Subcutaneous abdominal adipose tissue (tissue), 5 donors: ENCODE data around the gene PDIA5.

Source experiments
- H3K27ac ChIP-seq: one replicate; pipeline ENCODE4 v1.7.0; 2013; ENCODE audit warnings: low read depth, mild to moderate bottlenecking, inconsistent platforms, low read length, moderate library complexity
- H3K27me3 ChIP-seq, 5 donors: one replicate each; pipeline ENCODE4 v1.7.0; 2013; ENCODE audit warnings: low read length in 5 of 5, inconsistent platforms in 1 of 5; ENCODE audit not compliant: control insufficient read depth in 5 of 5, insufficient read depth in 4 of 5
- H3K36me3 ChIP-seq, 5 donors: one replicate each; pipeline ENCODE4 v1.7.0; 2013; ENCODE audit warnings: low read length in 5 of 5; ENCODE audit not compliant: control insufficient read depth in 5 of 5, insufficient read depth in 5 of 5
- H3K4me1 ChIP-seq, 5 donors: one replicate each; pipeline ENCODE4 v1.7.0; 2013; ENCODE audit warnings: low read length in 5 of 5, mild to moderate bottlenecking in 3 of 5, moderate library complexity in 1 of 5; ENCODE audit not compliant: control insufficient read depth in 5 of 5, insufficient read depth in 5 of 5
- H3K4me3 ChIP-seq, 5 donors: one replicate each; pipeline ENCODE4 v1.7.0; 2013; ENCODE audit warnings: low read length in 5 of 5, low read depth in 1 of 5
- H3K9ac ChIP-seq, 5 donors: one replicate each; pipeline ENCODE4 v1.7.0; 2013; ENCODE audit warnings: low read length in 5 of 5, mild to moderate bottlenecking in 4 of 5, moderate library complexity in 3 of 5
- H3K9me3 ChIP-seq, 5 donors: one replicate each; pipeline ENCODE4 v1.7.0; 2013; ENCODE audit warnings: low read length in 5 of 5; ENCODE audit not compliant: control insufficient read depth in 5 of 5
- donor health status: healthy.
- donor health status: healthy.
- donor health status: healthy.
- donor health status: healthy.
- donor health status: healthy.

Gene PDIA5

DNA sequence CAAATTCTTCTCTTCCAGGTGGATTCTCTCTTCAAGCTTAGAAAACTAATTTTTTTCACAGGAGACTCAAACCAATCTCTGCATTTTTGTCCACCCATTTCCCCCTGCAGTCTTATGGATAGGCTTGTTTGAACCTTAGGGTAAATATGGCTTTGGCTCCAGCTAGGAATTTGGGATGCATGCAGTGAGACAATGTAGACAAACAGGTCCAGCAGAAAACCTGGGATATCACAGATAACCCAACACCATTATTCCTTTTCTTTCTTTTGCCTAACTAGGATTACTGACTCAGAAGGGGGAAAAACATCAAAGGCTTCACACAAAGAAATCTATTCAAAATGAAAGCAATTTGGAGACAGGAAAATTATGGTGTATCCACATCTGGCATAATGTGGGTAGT is 28.1 kb upstream of the PDIA5 start:
- Histone ChIP-seq H3K27ac (no peak overlapping the region), H3K9ac (no peak overlapping the region), H3K4me1 (peaks cover 0 to 3% (median 0%) of the 10 kb centered on the region in 5 donors), H3K9me3 (no peaks in the 10 kb centered on the region), H3K36me3 (no peaks in the 10 kb centered on the region), H3K27me3 (peaks cover 0 to 5% (median 3%) of the 10 kb centered on the region in 5 donors), H3K4me3 (no peak overlapping the region)

- Histone ChIP-seq H3K4me3 (no peak overlapping the region), H3K27ac (no peak overlapping the region), H3K9ac (no peak overlapping the region), H3K9me3 (no peaks in the 10 kb centered on the region), H3K36me3 (no peaks in the 10 kb centered on the region), H3K27me3 (peaks cover 0 to 1% (median 1%) of the 10 kb centered on the region in 5 donors), H3K4me1 (peaks cover 0 to 3% (median 0%) of the 10 kb centered on the region in 5 donors)
Observed at GRCh38 chr3:123039178-123039577, 27.6 kb upstream of the PDIA5 start.

- Histone ChIP-seq H3K9ac (no peak overlapping the region), H3K4me3 (no peak overlapping the region), H3K9me3 (no peaks in the 10 kb centered on the region), H3K36me3 (no peaks in the 10 kb centered on the region), H3K4me1 (no peaks in the 10 kb centered on the region), H3K27ac (no peak overlapping the region), H3K27me3 (no peaks in the 10 kb centered on the region)
Observed at GRCh38 chr3:123042413-123042812, 24.4 kb upstream of the PDIA5 start.

DNA sequence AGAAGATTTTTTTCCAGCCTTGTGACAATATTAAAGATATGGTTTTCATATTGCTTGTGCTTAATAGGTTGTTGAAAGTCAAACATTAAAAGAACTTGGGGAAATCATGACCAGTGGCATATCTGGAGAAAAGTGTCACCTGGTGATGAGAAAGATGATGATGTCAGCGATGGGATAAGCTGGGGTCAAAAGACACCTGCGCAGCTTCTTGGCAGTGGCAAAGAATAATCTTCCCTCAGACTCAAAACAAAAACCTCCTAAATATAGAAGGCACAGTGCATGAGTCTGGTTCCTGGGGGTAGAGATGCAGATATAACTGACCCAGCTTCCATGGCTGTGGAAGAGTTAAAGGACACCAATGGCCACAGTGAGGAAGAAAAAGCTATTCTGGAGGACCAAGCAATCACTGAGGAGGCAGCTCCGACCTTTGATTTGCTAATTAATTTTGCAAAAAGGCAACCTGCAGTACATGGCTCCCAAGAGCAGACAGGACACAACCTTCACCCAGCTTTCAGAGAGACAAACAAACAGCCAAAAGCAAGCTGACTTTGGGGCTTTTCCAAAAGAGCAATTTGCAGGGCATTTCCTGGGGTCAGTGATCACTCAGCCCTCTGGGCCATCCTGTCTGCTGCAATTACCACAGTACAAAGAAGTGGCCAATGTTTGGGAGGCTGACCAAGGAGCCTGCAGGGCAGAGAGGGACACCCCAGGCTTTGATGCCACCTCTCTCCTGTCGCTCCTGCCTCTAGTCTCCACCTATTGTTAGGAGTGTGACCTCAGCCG is 21.7 kb upstream of the PDIA5 start:
- no peaks in the 10 kb centered on the region for H3K9me3 ChIP-seq
- peaks cover 0 to 9% (median 0%) of the 10 kb centered on the region in 5 donors for H3K4me1 ChIP-seq
- H3K4me3 ChIP-seq: no peak overlapping the region
- H3K27ac ChIP-seq: no peak overlapping the region
- no peaks in the 10 kb centered on the region for H3K36me3 ChIP-seq
- no peak overlapping the region for H3K9ac ChIP-seq
- H3K27me3 ChIP-seq: no peaks in the 10 kb centered on the region

DNA sequence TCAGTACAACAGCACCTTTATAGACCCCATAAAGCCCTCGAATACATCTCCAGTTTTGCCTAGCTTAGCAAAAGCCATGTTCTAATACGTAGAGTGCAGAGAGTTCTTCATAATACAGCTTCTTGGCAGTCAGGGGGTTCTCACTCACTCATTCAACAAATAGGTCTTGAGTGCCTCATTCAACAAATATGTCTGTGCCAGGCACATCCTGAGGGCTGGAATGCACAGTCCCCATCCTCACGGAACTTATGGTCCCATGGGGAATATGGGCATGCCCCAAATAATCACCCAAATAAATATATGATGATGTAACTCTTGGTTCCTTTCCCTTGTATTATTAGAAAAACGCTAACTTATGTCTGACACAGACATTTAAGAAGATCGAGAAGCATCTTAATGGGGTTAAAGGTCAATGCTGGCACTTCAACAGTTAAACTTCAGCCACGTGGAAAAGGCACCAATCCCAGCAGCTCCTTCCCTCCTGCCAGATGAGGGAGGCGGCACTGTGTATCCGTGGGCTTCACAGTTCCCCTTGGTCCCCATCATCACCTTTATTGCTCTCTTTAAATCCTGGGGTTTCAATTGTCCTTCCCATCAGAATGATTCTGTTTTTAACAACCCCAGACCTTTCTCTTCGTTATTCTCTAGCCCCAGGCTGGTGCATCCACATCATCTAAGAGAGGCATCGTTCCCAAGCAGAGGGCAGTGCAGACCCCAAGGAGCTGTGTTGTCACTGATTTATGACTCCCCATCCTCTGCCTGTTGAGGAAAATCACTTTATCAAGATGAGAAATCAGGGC is 20.4 kb upstream of the PDIA5 start:
- H3K4me1 ChIP-seq: peaks cover 0 to 9% (median 0%) of the 10 kb centered on the region in 5 donors
- no peaks in the 10 kb centered on the region for H3K9me3 ChIP-seq
- H3K27ac ChIP-seq: no peak overlapping the region
- H3K36me3 ChIP-seq: no peaks in the 10 kb centered on the region
- no peak overlapping the region for H3K9ac ChIP-seq
- H3K4me3 ChIP-seq: no peak overlapping the region
- H3K27me3 ChIP-seq: no peaks in the 10 kb centered on the region

DNA sequence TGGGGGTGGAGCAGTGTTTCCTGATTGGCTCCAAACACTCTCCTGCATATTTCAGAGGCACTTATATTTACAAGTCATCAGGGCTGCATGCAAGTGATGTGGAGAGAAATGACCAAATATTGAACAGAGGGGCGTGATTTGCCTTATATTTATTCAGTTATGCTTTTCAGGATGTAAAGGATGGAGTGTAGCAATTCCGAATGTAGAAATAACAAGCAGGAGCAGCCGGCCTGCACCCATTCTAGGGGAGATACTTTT is 19.8 kb upstream of the PDIA5 start:
- no peak overlapping the region for H3K9ac ChIP-seq
- H3K9me3 ChIP-seq: no peaks in the 10 kb centered on the region
- H3K27me3 ChIP-seq: no peaks in the 10 kb centered on the region
- H3K4me1 ChIP-seq: peaks cover 0 to 9% (median 0%) of the 10 kb centered on the region in 5 donors
- H3K4me3 ChIP-seq: no peak overlapping the region
- no peaks in the 10 kb centered on the region for H3K36me3 ChIP-seq
- no peak overlapping the region for H3K27ac ChIP-seq

- H3K9me3 ChIP-seq: no peaks in the 10 kb centered on the region
- no peak overlapping the region for H3K9ac ChIP-seq
- no peak overlapping the region for H3K27ac ChIP-seq
- H3K4me1 ChIP-seq: peaks cover 0 to 9% (median 0%) of the 10 kb centered on the region in 5 donors
- no peak overlapping the region for H3K4me3 ChIP-seq
- no peaks in the 10 kb centered on the region for H3K27me3 ChIP-seq
- H3K36me3 ChIP-seq: no peaks in the 10 kb centered on the region
Observed at GRCh38 chr3:123048480-123049237, 18.2 kb upstream of the PDIA5 start.

DNA sequence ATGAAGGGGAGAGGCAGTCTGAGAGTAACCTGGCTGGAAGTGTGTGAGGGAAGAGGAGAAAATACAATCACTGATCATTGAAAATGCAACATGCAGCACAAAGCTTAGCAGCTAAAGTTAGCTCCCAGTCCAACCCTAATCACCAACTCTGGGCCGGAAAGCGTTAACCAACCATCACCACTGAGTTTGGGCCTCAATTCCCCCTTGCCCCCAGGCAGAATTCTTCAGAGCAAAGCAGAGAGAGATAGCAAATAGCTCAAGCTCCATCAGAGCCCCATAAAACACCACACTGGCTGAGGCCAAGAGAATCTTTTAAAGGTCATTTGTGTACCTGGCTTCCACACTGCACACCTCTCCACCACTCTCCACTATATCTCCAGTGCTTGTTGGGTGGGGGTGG is 16.2 kb upstream of the PDIA5 start:
- H3K9ac ChIP-seq: no peak overlapping the region
- no peak overlapping the region for H3K4me3 ChIP-seq
- H3K27ac ChIP-seq: no peak overlapping the region
- H3K36me3 ChIP-seq: no peaks in the 10 kb centered on the region
- no peaks in the 10 kb centered on the region for H3K27me3 ChIP-seq
- H3K4me1 ChIP-seq: peaks cover 0 to 9% (median 0%) of the 10 kb centered on the region in 5 donors
- no peaks in the 10 kb centered on the region for H3K9me3 ChIP-seq

DNA sequence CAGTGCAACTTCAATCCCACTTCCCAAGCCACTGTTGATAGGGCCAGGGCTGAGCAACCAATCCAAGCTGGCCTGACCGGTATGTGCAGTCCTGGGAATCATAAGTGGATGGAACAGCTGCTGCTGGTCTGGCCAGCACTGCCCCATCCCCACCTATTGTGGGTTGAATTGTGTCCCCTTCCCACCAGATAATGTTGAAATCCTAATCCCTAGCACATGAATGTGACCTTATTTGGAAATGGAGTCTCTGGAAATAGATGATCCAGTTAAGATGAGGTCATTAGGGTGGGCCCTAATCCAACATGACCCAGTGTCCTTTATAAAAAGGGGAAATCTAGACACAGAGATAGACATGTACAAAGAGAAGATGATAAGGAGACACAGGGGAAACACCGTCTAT is 13.7 kb upstream of the PDIA5 start:
- Histone ChIP-seq H3K27ac (no peak overlapping the region), H3K9ac (no peak overlapping the region), H3K4me1 (peaks cover 0 to 9% (median 0%) of the 10 kb centered on the region in 5 donors), H3K4me3 (no peak overlapping the region), H3K27me3 (no peaks in the 10 kb centered on the region), H3K36me3 (no peaks in the 10 kb centered on the region), H3K9me3 (no peaks in the 10 kb centered on the region)
